AML-193 (cell line): Measurements from ENCODE around the gene P2RX2.

Source experiments
- DNase-seq, 2 experiments: peaks; one replicate each; lab custom pipeline; 2025; lab: John Stamatoyannopoulos, UW

P2RX2 gene

DNA sequence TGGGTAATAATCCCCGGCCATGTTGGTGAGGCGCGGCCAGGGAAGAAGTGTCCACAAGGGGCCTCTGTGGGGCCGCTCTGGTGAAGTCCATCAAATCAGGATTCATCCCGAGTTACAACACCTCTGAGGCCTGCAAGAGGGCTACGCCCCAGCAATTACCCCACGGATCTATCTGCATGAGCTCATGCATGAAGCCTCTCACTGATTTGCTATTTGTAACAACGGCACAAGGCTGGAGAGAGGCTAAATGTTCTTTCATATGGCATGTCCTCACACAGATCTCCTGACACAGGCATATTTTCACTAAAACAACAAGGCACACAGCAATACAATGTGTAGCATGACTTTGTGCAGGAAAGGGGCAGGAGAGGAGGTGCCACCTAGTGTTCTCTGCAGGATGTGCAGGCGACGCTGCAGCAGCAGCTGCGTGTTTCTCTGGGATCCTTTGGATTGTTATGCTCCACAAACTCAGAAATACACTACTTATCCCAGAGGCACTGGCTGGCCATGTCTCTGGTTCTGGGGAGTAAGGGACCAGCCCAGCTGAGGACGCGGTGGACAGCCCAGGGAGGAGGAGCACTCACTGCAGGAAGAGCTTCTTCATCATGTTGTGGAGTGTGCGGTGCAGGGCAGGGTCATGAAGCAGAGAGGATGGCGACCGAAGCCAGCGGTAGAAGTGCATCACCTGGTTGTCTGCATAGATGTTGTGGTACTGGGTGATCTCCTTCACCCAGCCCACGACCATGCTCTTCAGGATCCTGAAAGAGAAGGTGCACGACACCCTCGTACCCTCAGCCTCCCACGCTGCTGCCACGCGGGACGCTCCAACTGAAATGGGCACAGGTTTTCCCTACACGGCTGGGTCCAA lies 20.2 kb downstream of the P2RX2 start:
- peak; percentile 6 to 15 for DNase-seq

DNA sequence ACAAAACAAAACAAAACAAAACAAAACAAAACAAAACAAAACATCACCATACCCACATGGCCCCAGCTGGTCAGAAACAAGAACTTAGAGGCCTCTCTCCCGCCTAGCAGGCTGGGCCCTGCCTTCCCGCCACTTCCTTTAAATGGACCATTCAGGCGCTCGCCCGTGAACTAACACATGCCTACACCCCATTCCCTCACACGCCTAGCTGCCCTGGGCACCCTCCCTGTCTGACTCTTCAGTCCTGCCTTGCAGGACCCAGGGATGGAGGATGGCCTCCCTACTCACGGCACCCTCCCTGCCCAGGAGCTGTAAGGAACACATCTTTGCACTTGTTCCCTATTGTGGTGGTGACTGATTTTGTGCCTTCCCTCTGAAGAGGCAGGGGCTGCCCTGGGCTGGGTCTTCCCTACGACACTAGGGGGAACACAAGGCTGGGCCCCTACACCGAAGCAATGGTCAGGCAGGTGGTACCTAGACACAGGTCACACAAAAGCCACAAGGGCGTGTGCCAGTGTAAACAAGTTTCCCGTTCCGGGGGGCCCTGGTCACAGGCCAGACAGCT lies 21.5 kb downstream of the P2RX2 start:
- DNase-seq = no peak

DNA sequence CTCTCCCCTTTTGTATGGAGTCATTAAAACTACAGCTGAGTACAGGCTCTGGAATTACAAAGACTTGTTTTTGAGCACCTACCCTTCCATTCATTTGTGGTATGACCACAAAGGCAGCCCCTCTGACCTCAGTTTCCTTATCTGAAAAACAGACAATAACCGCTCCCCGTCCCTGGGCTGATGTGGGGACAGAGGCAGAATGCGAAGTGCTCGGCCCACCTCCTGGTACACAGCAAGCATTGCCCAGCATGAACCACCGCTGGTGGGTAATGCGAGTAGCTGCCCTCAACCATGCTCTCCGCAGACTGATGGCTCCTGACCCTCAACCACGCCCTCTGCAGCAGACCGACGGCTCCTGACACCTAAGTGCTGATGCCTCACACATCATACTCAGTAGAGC lies 22.4 kb downstream of the P2RX2 start:
- no peak for DNase-seq

DNA sequence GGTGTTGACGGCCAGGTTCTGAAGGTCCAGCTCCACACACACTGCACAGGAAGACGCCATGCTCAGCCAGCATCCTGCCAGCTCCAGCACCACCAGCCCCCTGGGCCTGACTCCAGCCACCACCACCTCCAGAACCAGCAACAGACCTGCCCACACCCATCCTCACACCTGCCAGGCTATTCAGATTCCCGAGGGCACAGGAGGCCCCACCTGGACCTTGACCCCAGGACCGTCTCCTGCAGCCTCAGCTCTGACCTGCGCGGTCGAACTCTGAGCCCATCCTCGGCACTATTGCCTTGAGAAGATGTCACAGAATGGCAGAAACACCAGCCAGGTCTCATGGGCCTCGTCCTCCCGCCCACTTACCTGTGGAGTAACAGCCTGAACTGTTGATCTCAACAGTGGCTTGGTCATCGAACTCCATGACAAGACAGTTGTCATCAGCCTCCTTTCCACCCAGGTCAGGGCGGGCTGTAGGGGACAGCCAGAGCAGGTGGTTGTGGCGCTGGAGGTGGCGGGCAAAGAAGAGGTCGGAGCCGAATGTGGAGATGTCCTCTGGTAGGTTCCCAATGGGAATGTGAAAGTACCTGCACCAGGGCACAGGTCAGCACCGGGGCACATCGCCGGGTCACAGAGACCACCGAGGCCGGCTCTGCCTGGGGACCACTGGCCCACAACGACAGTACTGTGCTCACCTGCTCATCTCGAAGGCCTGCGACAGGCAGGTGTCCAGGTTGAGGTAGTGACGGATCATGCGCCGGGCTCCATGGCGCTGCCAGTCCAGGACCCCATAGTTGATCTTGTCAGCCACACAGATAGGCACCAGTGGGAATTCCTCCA lies 23.5 kb downstream of the P2RX2 start:
- no peak for DNase-seq

DNA sequence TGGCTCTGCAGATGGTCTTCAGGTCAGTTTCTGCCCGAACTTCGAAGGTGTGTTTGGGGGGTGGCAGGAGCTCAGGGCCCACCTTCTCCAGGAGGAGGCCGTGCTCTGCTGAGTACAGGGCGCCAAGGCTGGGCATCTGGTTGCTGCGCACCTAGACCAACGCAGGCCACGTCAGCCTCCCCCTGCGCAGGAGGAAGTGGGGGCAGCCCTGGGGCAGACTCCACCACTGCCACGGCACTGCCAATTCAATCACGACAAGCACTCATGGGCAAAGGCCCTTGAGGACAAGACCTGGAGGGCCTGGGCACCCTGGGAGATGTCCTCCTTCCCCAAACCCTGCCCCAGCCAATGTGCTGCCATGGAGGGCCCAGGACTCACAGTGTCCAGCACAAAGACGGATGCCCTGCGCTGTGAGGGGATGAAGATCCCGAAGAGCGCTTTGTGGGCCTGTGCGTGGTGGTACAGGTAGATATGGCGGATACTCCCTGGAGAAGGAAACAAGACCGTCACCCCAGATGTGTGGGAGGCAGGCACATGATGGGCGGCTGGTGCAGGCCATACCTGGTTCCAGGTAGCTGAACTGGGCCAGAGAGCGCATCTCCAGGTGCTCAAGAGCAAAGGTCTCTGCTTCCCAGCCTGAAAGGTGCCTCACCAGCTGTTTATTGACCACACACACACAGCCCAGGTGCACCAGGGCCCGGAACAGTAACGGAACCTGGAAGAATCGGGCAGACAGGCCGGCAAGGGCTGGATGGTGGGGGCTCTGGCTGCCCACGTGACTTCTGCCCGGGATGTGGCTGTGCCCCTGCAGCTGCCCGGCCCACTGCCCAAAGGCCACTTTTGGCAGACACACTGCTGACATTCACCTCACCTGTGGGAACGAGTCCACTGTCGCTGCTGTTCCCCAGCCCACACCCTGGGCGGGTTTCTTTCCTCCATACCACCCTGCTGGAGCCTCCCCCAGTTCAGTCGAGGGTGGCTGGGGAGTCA lies 24.6 kb downstream of the P2RX2 start:
- DNase-seq = no peak

DNA sequence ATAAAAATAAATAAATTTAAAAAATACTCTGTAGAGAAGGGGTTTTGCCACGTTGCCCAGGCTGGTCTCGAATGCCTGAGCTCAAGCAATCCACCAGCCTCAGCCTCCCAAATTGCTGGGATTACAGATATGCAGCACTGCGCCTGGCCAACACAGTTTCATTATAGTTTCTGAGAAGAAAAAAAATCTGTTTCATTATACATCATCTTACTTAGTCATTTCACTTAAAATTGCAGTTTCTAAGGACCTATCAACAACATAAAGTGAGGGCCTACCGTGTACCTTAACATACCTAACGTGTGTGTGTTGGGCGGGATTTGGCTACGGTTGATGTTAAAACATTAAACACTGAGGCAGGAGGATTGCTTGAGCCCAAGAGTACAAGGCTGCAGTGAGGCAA lies 28.3 kb downstream of the P2RX2 start:
- DNase-seq = no peak

DNA sequence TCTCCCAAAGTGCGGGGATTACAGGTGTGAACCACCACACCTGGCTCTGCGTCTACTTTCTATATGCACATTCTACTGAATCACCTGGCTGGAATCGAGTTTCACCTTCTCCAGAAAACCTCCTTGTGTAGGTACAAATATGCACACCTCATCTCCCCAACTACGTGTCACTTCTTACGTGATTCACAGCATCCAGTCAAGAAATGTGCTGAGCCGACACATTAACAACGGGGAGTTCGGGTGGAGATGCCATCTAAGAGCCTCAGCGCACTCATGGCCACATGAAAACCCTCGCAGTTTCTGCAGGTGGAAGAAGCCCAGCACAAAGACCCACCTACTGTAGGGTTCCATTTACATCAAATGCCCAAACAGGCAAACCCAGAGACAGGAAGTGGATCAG lies 29.3 kb downstream of the P2RX2 start:
- no peak for DNase-seq

DNA sequence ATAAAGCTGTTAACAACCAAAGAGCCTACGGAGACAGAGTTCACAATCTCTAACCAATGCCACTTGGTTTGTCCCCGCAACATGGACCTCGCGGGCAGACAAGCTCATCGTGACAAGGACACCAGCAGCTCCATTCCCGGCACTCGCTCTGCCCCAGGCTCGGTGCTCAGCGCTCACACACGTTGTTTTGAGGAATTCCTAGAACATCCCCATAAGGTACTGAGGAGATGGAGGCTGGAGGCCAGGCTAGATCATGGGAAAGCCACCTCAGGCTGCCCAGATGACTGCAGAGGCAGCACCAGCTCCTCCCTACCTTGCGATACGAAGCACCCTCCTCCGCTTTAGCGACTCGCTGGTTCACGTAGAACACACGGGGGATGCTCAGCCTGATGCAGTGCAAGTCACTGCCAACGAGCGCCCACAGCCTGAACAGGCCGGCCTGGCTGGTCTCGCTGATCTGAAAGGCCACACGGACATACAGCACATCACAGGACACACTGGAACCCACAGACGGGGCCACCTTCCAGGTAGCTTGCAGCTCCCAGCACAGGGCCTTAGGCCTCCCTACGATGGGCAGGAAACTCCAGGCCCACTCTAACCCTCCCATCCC lies 30.1 kb downstream of the P2RX2 start:
- DNase-seq = no peak

DNA sequence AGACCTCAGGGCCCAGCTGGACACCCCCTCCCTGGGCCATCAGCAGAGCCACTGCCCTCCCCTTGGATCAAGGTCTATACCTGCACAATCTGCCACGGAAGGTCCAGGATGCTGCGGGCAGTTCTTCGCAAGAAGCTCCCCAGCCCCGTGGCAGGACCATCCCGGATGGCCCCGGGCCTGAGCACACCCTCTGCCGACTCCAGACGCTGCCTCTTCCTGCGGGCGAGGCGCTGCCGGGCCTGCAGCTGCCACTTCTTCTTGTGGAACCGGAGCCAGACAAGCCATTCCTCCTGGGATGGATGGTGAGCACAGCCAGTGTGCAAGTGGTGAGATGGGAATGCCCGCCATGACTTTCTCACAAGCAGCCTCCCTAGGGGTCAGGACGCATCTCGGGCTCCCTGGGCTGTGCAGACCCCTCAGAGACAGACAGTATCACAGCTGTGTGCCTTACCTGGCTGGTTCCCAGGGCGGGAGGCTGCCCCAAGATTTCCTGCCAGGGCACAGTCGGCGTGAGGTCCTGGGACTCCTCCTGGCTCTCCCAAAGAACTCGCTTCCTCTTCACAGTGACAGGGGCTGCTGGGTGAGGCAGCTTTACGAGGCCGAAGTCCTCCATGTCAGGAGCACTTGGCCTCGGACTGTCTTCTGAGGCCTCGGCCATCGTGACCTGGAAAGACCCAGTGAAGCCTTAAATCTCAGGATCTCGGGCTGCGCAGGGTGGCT lies 30.8 kb downstream of the P2RX2 start:
- no peak for DNase-seq

DNA sequence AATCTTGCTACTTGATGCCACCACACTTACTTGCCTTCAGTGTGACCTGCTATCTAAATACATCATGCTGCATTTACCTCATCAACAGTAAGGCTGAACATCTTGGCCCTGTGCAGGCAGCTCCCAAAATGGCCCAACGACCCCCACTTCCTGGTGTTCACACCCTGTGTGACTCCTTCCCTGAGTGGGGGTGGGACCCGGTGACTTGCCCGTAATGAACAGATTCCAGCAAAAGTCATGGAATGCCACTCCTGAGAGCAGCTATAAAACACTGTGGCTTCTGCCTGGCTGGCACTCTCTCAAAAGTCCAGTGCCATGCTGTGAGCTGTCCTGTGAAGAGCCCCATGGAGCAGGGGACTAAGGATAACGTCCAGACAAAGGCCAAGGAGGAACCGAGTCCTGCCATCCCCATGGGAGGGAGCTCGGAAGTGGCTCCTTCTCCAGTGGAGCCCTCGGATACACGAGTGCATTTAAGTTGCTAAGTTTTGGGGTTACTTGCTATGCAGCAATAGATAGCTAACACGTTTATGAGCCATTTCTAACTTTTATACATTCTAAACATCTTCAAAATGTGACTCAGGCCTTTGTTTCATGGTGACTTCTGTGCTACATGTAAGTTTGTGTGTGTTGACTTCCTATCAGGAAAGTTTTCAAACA lies 33.0 kb downstream of the P2RX2 start:
- DNase-seq = peak; percentile 99 to 100

DNA sequence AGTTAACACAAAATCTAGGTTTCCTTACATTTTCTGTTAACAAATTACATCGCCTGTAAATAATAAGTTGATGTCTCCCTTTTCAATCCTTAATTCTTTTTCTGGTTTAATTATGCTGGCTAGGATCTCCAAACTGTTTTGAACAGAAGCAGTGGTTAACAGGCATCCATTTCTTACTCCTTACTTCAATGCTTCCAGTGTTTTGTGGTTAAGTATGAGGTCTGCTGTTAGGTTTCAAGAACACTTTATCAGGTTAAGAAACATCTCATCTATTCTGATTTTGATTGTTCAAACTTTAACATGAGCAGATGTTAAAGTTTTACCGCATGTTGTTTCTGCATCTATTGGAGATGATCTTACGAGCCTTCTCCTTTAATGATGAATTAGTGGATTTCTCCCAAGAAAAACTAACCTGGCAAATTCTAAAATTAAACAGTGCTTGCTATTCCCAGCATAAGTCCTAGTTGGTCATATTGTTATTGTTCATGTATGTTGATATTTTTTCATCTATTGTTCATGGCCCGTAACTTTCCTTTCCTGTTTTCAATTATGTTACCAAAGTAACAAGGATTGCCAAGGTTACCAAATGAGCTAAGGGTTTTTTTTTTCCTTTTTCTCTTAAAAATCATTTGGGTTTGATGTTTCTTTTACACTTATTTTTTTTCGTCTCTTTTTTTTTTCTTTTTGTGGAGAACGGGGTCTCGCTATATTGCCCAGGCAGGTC lies 35.2 kb downstream of the P2RX2 start:
- DNase-seq = no peak

DNA sequence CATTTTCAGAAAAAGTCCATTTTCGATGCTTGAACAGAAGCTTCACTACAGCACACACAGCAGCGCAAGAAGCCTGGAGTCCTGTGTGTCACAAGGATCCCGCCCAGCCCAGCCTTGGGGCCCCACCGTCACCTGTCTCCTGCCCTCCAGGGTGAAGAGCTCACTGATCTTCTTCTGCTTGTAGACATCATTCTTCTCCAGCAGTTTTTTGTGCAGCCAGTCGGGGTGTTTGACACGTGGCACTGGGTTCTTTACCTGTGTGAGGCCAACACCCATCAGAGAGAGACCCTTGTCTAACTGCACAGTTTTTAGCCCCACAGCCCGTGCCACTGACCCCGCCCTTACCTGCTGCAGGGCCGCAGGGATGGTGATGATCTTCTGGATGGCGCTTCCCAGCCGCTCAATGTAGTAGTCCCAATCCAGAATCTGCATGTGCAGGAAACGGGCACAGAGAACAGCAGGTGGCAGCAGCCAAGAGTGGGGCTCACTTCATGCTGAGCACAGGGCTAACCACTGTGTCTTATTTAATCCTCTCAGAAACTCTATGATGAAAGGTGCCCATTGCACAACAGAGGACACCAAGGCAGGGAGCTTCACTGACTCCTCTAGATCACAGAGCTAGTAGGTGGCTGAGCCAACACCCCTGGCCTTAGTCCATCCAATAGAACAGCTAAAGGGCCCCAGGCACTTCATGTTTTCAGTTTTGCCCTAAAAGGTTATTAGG lies 38.6 kb downstream of the P2RX2 start:
- peak; percentile 36 to 47 for DNase-seq

DNA sequence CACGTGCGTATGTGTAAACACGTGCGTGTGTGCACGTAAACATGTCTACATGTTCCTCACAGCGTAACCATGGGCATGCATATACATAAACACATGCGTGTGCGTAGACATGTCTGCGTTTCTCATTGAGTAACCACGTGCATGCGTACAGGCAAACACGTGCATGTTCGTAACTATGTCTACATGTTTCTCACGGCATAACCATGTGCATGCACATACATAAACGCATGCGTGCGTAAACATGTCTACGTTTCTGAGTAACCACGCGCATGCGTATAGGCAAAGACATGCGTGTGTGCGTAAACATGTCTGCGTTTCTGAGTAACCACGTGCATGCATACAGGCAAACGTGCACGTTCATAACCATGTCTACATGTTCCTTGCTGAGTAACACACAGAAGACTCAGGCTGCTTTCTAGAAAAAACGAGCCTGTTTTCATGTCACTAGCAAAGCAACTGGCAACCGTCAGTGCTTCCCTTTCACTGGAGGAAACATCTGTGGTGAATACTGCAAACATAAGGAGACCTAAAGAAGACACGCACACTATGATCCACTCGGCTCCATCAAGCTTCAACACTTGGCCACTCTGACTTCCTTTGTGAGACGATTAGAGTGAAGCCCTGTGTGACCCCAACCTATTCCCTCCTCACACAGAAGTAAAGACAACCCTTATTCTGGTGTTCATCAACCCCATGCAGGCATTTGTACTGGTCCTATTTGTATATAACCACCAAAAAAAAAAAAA lies 39.7 kb downstream of the P2RX2 start:
- DNase-seq = no peak

DNA sequence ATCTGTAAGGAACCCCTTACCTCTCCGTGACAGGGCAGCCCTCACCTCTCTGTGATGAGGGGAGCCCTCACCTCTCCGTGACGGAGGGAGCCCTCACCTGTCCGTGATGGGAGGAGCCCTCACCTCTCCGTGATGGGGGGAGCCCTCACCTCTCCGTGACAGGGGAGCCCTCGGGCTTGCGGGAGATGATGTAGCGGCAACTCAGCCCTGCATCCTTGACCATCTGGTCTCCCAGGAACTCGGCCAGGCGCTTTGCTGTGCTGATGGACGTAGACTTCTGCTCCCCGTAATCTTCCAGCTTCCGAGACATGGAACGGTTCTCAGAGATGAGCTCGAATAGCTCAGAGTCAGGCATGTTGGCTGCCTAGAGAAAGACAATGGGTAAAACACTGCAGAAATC lies 40.6 kb downstream of the P2RX2 start:
- no peak for DNase-seq

DNA sequence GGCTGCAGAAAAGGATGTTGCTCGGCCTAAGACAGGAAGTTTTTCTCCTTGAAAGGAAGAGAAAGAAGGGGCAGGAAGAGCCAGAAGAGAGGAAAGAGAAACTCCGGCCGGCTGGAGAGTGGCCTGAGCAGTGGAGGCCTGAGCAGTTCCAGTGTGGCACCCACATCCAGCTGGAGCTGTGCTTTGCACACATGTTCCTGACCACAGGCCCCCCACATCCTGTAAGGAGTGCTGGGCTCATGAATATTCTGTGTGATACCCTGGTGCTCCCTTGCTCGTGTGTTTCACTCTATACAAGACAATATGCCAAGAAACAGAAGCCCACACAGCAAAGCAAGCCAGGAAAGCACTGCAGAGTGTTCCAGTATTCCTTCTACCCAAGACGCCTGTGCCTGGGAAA lies 41.5 kb downstream of the P2RX2 start:
- DNase-seq = no peak

DNA sequence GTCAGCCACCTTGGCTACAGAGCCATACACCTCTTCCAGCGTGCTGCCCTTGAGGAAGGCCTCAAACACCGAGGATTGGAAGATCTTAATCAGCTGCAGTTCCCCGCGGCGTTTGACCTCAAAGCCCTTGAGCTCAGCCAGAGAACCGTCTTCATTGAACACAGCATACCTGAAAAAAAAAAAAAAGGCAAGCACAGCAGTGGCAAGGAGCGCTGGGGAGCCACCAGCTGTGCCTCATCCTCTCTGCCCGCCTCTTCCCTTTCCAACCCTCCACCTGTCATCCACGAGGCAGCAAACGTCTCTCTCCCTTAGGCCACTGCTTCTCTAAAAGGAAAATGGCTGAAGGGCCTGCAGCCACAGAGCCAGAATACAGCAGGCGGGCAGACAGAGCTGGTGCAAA lies 42.4 kb downstream of the P2RX2 start:
- no peak for DNase-seq

DNA sequence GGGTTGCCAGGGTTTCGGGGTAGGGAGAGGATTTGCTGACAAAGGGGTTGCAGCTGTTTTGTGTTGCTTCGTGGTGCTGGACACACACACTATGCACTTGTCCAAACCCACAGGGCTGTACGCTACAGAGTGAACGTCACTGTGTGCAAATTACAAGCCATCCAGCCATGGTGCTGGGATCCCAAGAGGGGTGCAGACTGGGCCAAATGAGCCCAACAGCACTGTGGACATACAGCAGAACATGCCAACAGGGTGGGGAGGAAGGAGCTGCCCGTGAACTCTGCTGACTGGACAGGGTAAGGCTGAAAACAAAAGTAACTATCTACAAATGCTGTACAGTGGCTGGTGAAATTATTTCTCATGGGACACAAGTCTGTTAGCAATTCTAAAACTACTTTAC lies 43.4 kb downstream of the P2RX2 start:
- no peak for DNase-seq
